SK-MEL-5 (cell line): ENCODE data around the gene NTN1. TPM values are rescaled to one million over a fixed set of nuclear protein-coding genes. Genes with fewer than 3 reads are reported as not detected.

Source experiments
- DNase-seq: peaks from one replicate; pipeline ENCODE4 v3.0.0-alpha.2; 2016; ENCODE audit warnings: low read depth, low spot score
- in situ Hi-C: cut with HindIII; loops from 2 replicates; pipeline ENCODE4 v1.10.0; 2016; ENCODE audit warnings: low sequenced_read_pairs, high pct_unique_total_duplicates, low pct_unique_long_range_greater_than_20kb
- total RNA-seq: library from RNA; depleted of rRNA; stranded (reverse); fragments of >200 nt; shearing (Covaris generic); gene quantifications from 2 replicates; pipeline ENCODE4 v1.2.3, GENCODE V29; 2014

Gene NTN1
- total RNA-seq, 1 experiment from 2014 or later, result 5.9 TPM

DNA sequence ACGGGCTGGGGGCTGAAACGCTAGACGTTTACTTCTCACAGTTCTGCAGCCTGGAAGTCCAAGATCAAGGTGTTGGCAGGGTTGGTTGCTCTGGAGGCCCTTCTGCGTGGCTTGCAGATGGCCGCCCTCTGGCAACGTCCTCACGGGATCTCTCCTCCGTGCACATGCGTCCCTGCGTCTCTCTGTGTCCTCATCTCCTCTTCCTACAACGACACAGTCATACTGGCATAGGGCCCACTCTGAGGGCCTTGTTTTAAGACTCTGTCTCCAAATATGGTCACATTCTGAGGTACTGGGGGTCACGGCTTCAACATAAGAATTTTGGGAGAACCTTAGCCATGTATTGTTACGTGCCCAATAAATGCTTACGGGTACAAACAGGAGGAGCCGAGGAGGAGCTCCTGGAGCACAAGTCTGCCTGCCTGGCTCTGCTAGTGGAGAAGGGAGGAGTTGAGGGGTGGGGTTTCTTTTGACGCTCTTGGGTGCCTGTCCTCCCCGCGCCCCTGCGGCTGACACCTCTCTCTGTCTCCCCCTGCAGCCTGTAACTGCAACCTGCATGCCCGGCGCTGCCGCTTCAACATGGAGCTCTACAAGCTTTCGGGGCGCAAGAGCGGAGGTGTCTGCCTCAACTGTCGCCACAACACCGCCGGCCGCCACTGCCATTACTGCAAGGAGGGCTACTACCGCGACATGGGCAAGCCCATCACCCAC, 141.1 kb downstream of the NTN1 start:
- in situ Hi-C loops, result no loop called here
- no peak for DNase-seq

DNA sequence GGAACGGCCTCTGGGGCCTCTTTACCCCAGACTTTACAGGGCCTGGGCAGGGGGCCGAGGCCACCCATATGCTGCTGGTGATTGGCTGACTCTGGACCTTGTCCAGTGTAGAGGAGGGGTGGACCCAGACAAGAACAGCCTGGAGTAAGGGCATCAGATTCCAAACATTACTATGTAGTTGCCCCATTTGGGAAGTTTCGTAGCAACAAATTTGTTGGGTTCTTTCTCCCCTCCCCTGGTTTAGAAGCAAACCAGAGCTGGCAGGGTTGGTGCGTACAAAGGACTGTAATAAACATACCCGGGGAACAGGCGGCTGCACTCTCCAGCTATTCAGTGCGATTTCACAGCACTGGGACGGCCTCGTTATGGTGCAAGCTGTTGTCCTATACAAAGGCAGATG, 145.5 kb downstream of the NTN1 start:
- in situ Hi-C loops, result no loop called here
- no peak for DNase-seq

DNA sequence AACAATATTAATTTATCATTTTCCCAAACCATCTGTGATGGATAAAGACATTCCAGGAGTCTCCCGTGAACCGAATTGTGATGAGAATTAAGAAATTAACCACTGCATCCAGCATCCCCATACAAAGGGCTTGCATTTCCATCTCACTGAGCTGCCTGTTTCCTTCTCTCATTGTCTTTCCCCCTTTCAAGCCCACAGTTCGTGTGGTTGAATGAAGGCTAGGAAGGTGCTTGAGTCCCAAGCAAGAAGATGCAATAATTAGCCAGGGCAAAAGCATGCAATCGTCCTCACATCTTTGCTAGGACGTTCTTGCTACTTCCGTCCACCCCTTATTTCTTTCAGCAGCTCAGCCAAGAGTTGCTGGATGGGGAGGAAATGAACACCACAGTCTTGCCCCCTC, 146.1 kb downstream of the NTN1 start:
- DNase-seq, result no peak
- in situ Hi-C loops, result no loop called here

DNA sequence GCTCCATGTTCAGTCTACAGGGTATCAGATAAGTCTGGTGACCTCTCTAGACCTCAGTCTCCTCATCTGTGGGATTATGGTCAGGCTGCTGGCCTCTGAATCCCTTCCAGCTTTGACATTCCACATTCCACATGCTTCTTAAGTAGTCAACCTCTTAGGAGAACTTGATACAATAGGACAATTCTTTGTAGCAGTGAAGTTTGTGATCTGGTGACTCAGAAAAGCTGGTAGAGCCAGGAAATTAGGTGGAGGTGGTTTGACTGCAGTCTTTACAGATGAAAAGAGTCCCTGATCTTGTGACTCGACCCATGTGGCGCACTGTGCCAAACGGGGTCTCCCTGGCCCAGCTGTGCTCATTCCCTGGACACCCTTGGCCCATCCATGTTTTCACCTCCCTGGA, 147.8 kb downstream of the NTN1 start:
- in situ Hi-C loops, result no loop called here
- peak; percentile 94 for DNase-seq

DNA sequence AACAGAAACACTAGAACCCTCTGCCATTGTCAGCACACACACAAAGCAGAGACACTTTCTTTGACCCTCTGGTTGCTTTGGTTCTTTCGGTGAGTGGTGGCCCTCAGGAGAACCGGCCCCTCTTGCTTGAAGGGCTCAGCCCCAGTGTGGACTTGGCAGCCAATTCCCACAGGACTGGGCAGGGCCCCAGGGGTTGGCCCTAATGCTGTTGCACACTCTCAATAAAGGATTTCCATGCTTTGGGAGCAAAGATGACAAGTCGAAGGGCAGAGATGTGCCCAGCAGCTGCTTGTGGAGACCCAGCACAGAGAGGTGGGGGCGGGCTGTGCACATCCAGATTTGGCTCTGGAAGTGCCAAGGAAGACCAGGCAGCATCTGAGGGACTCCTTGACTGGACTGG, 149.0 kb downstream of the NTN1 start:
- DNase-seq, result no peak
- in situ Hi-C loops, result no loop called here

DNA sequence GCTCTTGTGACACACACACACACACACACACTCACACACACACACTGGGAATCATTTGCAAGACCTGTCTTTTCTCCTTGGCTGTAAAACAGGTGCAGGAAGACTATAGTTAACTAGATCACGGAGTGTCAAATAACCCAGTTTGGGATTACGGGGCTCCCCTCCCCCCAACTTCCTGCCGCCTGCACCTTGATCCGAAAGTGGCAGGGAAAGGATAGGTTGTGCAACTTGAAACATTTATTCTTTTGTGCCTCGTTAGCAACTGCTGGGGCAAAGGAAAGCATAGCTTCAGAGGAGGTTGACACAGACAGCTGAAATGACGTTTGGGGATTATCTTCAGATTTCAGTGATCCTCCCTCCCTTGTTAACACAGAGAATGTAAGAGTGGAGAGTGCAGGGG, 149.5 kb downstream of the NTN1 start:
- DNase-seq, result no peak
- in situ Hi-C loops, result no loop called here

DNA sequence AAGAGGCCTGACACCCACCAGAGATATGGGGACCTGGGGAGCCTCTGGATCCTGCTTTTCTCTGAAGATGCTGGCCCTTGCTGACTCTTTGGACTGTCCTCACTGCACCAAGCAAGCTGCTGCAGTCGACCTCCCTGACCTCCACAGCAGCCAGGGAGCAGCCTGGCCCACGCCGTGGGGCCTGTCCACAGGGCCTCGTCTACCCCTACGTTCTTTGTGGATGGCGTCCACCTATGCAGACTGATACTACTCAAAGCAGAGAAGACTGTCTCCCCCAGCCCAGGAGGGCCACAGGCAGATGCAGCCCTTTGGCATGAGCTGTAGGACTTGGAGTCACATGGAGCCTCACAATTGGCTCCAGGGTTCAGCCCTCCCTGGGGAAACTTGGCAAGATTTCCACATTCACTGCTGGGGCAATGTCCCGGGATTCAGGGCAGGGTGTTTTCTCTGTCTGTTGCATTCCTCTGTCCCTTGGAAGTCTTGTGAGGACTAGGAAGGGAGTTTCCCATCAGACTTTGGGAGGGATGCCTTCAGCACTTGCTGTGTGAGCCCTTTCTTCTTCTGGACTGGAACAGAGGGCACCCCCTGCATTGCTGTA, 152.2 kb downstream of the NTN1 start:
- DNase-seq, result peak; percentile 15
- in situ Hi-C loops, result no loop called here

DNA sequence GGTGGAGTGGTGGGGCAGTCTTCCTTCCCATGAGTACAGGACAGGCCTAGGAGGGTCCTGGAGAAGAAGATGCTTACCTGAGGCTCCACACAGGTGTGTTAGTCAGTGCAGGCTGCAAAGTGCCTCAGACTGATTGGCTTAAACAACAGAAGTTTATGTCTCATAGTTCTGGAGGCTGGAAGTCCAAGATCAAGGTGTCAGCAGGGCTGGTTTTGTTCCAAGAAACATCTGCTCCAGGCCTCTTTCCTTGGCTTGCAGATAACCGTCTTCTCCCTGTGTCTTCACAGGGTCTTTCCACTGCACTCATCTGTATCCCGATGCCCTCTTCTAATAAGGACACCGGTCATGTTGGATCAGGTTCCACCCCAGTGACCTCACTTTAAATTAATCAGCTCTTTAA, 153.0 kb downstream of the NTN1 start:
- in situ Hi-C loops, result no loop called here
- no peak for DNase-seq

DNA sequence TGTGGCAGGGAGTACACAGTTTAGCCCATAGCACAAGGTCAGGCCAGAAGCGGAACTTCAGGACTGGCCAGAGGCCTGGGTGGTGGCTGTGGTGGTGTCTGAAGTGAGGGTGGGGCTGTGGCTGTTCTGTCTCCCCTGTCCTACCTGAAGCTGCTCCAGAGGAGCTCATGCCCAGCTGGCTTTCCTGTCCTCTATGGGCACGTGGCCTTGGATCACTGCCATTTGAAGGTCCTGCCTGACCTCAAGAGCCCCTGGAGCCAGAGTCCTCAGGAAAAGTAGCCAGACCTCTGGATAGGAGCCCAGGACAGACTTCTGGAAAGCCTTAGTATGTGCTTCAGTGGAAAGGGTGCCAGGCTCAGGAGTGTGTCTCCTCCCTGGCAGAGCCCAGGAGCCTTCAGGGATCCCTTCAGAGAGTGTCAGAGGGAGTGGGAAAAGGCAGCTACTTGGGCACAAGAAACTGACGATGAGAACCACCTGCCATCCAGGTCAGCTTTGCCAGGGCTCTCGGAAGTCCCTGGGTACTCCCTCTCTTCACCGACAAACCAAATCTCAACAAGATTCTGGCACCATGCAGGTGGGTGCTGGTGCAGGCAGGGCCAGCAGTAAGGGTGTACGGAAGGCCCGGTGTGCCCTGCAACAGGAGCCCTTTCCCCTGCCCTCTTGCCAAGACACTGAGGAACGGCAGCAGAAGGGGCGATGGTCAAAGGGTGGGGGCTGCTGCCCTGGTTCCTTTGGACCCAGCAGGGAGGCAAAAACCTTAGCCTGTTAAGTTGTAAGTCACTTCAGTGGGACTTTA, 153.7 kb downstream of the NTN1 start:
- in situ Hi-C loops, result no loop called here
- no peak for DNase-seq

DNA sequence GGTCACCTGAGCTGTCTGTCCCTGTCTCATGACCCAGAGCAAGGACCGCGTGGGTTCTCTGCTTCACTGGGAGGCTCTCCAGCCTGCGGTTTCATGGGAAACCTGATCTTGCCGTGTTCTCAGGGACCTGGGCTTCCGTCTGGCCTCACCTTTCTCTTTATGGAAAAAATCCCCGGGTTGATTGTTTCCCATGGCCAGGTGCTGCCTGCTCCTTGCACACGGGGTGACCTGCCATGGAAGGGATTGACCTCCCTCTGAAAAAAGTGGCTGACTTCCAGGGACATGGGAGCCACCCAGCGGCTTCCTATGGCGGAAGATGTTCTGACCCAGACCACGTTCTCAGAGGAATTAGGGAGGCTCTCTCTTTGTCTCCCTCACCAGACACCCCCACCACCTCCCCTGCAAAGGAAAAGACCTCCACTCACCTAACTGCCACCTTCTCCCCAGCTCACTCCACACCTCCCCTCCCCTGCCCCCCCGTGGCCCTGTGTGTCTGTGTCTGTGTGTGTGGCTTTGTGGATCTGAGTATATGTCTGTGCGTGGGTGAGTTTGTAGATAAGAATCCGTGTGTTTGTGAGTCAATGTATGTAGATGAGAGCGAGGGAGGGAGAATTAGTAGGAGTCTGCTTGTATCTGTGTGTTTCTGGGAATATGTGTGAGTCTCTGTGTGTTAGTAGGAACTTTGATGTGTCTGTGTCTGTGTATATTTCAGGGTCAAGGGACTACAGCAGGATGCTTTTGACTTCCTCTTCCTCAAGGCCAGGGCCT, 154.6 kb downstream of the NTN1 start:
- in situ Hi-C loops, result no loop called here
- DNase-seq, result no peak

DNA sequence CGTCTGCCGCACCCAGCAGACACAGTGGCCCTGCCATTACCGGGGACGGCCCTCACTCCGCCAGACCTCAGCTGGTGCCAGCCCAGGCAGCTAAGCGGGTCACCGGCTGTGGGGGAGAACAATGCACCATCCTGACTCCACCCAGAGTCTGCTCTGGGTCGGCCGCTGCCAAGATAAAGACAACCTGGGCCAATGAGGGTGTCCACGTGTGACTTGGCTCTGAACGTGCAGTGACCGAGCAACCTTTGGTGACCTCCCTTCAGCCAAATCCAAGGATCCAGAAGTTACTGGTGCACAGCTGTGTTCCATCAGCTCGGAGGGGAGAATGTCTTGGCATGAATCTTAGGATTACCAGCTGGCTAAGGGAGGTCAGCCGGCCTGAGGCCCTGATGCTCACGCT, 155.9 kb downstream of the NTN1 start:
- no peak for DNase-seq
- in situ Hi-C loops, result no loop called here

DNA sequence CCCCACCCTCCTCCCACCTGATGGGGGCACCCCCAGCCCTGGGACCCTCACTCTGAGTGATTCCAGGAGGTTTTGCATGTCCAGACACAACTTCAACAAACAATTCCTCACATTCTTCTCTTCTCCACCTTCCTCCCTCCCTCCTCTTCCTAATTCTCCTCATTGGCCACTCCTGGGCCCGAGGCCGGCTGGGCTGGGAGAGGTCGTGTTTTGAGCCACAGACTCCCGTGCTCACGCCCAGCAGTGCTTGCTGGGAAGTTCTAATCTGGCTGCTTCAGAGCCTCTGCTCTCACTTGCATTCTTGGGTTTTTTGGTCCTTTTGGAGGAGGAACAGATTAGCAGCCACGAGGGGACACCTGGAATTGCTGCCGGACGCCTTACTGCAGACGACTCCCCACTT, 157.0 kb downstream of the NTN1 start:
- in situ Hi-C loops, result no loop called here
- DNase-seq, result no peak

DNA sequence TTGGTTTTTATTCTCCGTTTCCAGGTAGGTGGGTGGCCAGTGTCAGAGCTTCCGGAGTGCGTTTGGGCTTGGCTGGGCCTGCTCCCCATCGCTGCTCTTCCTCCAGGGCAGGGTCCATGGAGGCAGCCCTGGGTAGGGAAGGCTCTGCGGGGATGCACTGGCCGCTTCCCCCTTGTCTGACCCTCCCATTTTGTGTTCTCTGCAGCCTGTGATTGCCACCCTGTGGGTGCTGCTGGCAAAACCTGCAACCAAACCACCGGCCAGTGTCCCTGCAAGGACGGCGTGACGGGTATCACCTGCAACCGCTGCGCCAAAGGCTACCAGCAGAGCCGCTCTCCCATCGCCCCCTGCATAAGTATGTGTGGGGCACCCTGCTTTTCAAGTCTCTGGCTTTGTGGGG, 158.3 kb downstream of the NTN1 start:
- DNase-seq, result peak; percentile 41
- in situ Hi-C loops, result no loop called here

DNA sequence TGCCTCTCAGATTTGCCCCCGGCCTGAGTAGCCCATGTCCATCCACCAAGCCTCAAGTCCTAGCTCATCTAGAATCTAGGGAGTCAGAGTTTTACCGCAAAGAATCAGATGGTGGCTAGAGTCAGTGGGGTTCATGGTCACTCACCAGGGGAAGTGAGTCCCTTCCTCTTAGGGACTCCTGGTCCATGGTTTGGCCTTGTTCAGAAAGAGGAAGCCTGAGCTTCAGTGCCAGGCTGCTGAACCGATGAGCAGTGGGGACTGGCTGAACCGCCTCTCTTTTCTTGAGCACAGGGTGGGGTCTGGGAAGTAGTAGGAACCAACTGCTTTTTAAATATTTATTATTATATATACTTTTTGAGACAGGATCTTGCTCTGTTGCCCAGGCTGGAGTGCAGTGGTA, 160.3 kb downstream of the NTN1 start:
- DNase-seq, result no peak
- in situ Hi-C loops, result no loop called here

DNA sequence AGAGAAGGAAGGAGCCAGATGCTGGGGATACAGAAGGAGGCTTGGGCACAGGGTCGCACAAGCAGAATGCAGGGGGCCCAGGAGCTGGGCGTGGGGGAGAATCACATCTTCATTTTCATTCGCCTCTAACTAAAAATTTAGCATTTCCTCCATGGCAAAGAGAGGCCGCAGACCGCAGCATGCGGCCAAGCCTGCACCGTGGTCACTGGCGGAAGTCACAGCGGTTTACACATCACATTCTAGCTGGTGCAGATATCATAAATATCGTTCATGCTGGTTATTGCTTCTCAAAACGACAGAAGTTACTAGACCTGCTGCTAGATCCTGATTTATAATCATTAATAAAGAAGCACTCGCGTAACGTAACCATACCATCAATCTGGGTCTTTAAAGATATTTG, 162.0 kb downstream of the NTN1 start:
- in situ Hi-C loops, result no loop called here
- DNase-seq, result no peak

DNA sequence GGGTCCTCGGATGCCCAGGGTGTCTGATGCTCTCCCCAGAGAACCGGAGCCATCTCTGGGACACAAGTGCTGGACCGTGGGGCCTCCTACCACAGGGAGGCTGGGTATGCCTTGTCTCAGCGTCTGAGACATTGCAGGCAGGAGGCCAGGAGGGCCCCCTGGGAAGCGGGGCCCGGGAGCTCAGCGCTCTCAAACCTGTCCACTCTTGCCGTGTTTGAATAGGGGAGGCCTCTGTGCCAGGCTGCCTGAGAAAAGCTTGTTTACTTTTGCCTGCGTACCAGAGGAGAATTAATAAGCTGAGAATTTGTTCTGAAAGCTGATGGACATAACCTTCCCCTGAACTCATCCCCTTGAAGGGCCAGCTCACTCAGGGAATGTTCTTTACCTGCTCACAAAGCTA, 163.8 kb downstream of the NTN1 start:
- no peak for DNase-seq
- in situ Hi-C loops, result no loop called here

DNA sequence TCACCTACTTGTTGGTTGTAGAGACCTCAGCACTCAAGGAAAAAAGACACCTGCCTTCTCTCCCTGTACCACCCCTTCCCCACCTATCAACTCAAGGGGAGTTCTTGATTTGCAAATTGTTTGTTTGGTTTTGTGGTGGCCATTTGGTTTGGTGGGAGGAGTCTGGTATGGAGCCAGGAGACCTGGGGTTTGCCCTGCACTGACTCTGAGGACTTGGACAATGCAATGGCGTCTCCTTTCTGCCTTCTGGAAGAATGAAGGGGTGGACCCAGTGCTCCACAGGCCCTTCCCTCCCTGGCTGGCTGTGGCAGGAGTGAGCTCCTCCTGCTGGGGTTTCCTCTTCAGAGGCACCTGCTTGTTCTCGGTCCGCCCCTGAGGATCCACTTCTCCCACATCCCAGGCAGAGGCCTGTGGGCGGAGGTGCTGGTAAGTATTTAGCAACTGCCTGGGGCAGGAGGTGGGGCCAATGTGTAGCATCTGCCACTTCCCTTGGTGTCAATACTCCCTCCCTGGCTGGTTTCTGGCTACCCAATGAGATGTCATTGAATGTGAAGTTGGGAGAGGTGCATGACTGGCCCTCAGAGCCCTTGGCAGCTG, 164.5 kb downstream of the NTN1 start:
- no peak for DNase-seq
- in situ Hi-C loops, result no loop called here

DNA sequence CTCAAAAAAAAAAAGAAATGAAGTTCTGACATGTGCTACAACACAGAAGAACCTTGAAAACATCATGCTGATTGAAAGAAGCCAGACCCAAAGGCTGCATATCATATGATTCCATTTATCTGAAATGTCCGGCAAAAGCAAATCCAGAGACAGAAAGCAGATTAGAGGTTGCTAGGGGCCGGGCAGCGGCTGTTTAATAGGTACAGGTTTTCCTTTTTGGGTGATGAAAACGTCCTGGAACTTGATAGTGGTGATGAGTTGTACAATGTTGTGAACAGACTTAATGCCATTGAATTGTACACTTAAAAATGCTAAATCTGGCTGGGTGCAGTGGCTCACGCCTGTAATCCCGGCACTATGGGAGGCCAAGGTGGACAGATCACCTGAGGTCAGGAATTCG, 166.5 kb downstream of the NTN1 start:
- no peak for DNase-seq
- in situ Hi-C loops, result no loop called here
